ENCODE measurements around the gene FAF2. TPM values are rescaled to one million over a fixed set of nuclear protein-coding genes. Genes with fewer than 3 reads are reported as not detected.
"Not testable (repeated sequence)": the region's sequence is repeated elsewhere in the genome, so short reads cannot be mapped to it uniquely, and the experiment has no call there.

The FAF2 gene
- polyA plus RNA-seq, 4 donors = 6.8 to 48.9 (median 15.4) TPM

- FAIRE-seq (no peak), DNase-seq (no peak)
- Histone ChIP-seq H3K4me3 (ENCODE audit: low read depth in 1 of 3, low read length in 3 of 3) (no peak overlapping the region), H3K27me3 (ENCODE audit: control insufficient read depth in 3 of 3, insufficient read depth in 3 of 3, low read length in 3 of 3) (no peaks in the 10 kb centered on the region), H3K27ac (ENCODE audit: low read depth in 1 of 3, low read length in 2 of 3) (no peak overlapping the region), H3K4me1 (ENCODE audit: control insufficient read depth in 3 of 3, insufficient read depth in 2 of 3, low read depth in 1 of 3, low read length in 2 of 3) (peaks cover 0 to 18% (median 5%) of the 10 kb centered on the region in 3 donors), H3K9me3 (ENCODE audit: control insufficient read depth in 2 of 2, insufficient read depth in 1 of 2, low read depth in 1 of 2, low read length in 1 of 2) (peaks cover 0 to 2% of the 10 kb centered on the region in 2 donors), H3K36me3 (ENCODE audit: control insufficient read depth in 3 of 3, insufficient read depth in 2 of 3, low read depth in 1 of 3, low read length in 3 of 3) (peaks cover 0 to 20% (median 0%) of the 10 kb centered on the region in 3 donors)
- WGBS, 3 donors = 89 to 92% (median 91%) methylated on average over 4 of the region's 4 CpGs
Observed at GRCh38 chr5:176470539-176470938, 22.4 kb downstream of the FAF2 start.

GRCh38 chr5:176471098-176471497 is 22.9 kb downstream of the FAF2 start:
- Histone ChIP-seq H3K27me3 (ENCODE audit: control insufficient read depth in 3 of 3, insufficient read depth in 3 of 3, low read length in 3 of 3) (no peaks in the 10 kb centered on the region), H3K27ac (ENCODE audit: low read depth in 1 of 3, low read length in 2 of 3) (no peak overlapping the region), H3K4me1 (ENCODE audit: control insufficient read depth in 3 of 3, insufficient read depth in 2 of 3, low read depth in 1 of 3, low read length in 2 of 3) (peaks cover 0 to 13% (median 5%) of the 10 kb centered on the region in 3 donors), H3K36me3 (ENCODE audit: control insufficient read depth in 3 of 3, insufficient read depth in 2 of 3, low read depth in 1 of 3, low read length in 3 of 3) (peaks cover 0 to 24% (median 0%) of the 10 kb centered on the region in 3 donors), H3K9me3 (ENCODE audit: control insufficient read depth in 2 of 2, insufficient read depth in 1 of 2, low read depth in 1 of 2, low read length in 1 of 2) (peaks cover 0 to 2% of the 10 kb centered on the region in 2 donors), H3K4me3 (ENCODE audit: low read depth in 1 of 3, low read length in 3 of 3) (no peak overlapping the region)
- no peak for FAIRE-seq
- no peak for DNase-seq
- WGBS, 3 donors = 96 to 100% (median 99%) methylated on average over 2 of the region's 2 CpGs

GRCh38 chr5:176473335-176474006 is 25.3 kb downstream of the FAF2 start:
- Histone ChIP-seq H3K27ac (ENCODE audit: low read depth in 1 of 3, low read length in 2 of 3) (no peak overlapping the region), H3K27me3 (ENCODE audit: control insufficient read depth in 3 of 3, insufficient read depth in 3 of 3, low read length in 3 of 3) (no peaks in the 10 kb centered on the region), H3K36me3 (ENCODE audit: control insufficient read depth in 3 of 3, insufficient read depth in 2 of 3, low read depth in 1 of 3, low read length in 3 of 3) (peaks cover 0 to 26% (median 0%) of the 10 kb centered on the region in 3 donors), H3K9me3 (ENCODE audit: control insufficient read depth in 2 of 2, insufficient read depth in 1 of 2, low read depth in 1 of 2, low read length in 1 of 2) (peaks cover 0 to 2% of the 10 kb centered on the region in 2 donors), H3K4me3 (ENCODE audit: low read depth in 1 of 3, low read length in 3 of 3) (no peak overlapping the region), H3K4me1 (ENCODE audit: control insufficient read depth in 3 of 3, insufficient read depth in 2 of 3, low read depth in 1 of 3, low read length in 2 of 3) (no peaks in the 10 kb centered on the region)
- WGBS, 3 donors = 91 to 97% (median 95%) methylated on average over 7 of the region's 7 CpGs
- no peak for FAIRE-seq
- no peak for DNase-seq

GRCh38 chr5:176474476-176474875 is 26.3 kb downstream of the FAF2 start:
- H3K4me3 ChIP-seq (ENCODE audit: low read depth in 1 of 3, low read length in 3 of 3) = no peak overlapping the region
- peaks cover 0 to 22% (median 0%) of the 10 kb centered on the region in 3 donors for H3K36me3 ChIP-seq (ENCODE audit: control insufficient read depth in 3 of 3, insufficient read depth in 2 of 3, low read depth in 1 of 3, low read length in 3 of 3)
- no peak for FAIRE-seq
- peaks cover 0 to 2% of the 10 kb centered on the region in 2 donors for H3K9me3 ChIP-seq (ENCODE audit: control insufficient read depth in 2 of 2, insufficient read depth in 1 of 2, low read depth in 1 of 2, low read length in 1 of 2)
- no peaks in the 10 kb centered on the region for H3K4me1 ChIP-seq (ENCODE audit: control insufficient read depth in 3 of 3, insufficient read depth in 2 of 3, low read depth in 1 of 3, low read length in 2 of 3)
- H3K27ac ChIP-seq (ENCODE audit: low read depth in 1 of 3, low read length in 2 of 3) = no peak overlapping the region
- DNase-seq = no peak
- H3K27me3 ChIP-seq (ENCODE audit: control insufficient read depth in 3 of 3, insufficient read depth in 3 of 3, low read length in 3 of 3) = no peaks in the 10 kb centered on the region
- 92 to 96% (median 94%) methylated on average over 1 of the region's 1 CpG for WGBS, 3 donors

GRCh38 chr5:176481711-176482110 is 33.5 kb downstream of the FAF2 start:
- WGBS, 3 donors = 88 to 93% (median 93%) methylated on average over 4 of the region's 4 CpGs
- Histone ChIP-seq H3K4me3 (ENCODE audit: low read depth in 1 of 3, low read length in 3 of 3) (no peak overlapping the region), H3K27ac (ENCODE audit: low read depth in 1 of 3, low read length in 2 of 3) (no peak overlapping the region), H3K4me1 (ENCODE audit: control insufficient read depth in 3 of 3, insufficient read depth in 2 of 3, low read depth in 1 of 3, low read length in 2 of 3) (no peaks in the 10 kb centered on the region), H3K36me3 (ENCODE audit: control insufficient read depth in 3 of 3, insufficient read depth in 2 of 3, low read depth in 1 of 3, low read length in 3 of 3) (peaks cover 5 to 39% (median 9%) of the 10 kb centered on the region in 3 donors), H3K9me3 (ENCODE audit: control insufficient read depth in 2 of 2, insufficient read depth in 1 of 2, low read depth in 1 of 2, low read length in 1 of 2) (no peaks in the 10 kb centered on the region), H3K27me3 (ENCODE audit: control insufficient read depth in 3 of 3, insufficient read depth in 3 of 3, low read length in 3 of 3) (no peaks in the 10 kb centered on the region)
- FAIRE-seq (no peak), DNase-seq (no peak)

- Histone ChIP-seq H3K36me3 (ENCODE audit: control insufficient read depth in 3 of 3, insufficient read depth in 2 of 3, low read depth in 1 of 3, low read length in 3 of 3) (peaks cover 5 to 49% (median 13%) of the 10 kb centered on the region in 3 donors), H3K27me3 (ENCODE audit: control insufficient read depth in 3 of 3, insufficient read depth in 3 of 3, low read length in 3 of 3) (no peaks in the 10 kb centered on the region), H3K27ac (ENCODE audit: low read depth in 1 of 3, low read length in 2 of 3) (no peak overlapping the region), H3K9me3 (ENCODE audit: control insufficient read depth in 2 of 2, insufficient read depth in 1 of 2, low read depth in 1 of 2, low read length in 1 of 2) (no peaks in the 10 kb centered on the region), H3K4me3 (ENCODE audit: low read depth in 1 of 3, low read length in 3 of 3) (no peak overlapping the region), H3K4me1 (ENCODE audit: control insufficient read depth in 3 of 3, insufficient read depth in 2 of 3, low read depth in 1 of 3, low read length in 2 of 3) (no peaks in the 10 kb centered on the region)
- DNase-seq (no peak), FAIRE-seq (no peak)
- 49 to 78% (median 78%) methylated on average over 2 of the region's 2 CpGs for WGBS, 3 donors
Observed at GRCh38 chr5:176485176-176485575, 37.0 kb downstream of the FAF2 start.

GRCh38 chr5:176486189-176486757 is 38.1 kb downstream of the FAF2 start:
- Histone ChIP-seq H3K4me3 (ENCODE audit: low read depth in 1 of 3, low read length in 3 of 3) (no peak overlapping the region), H3K27me3 (ENCODE audit: control insufficient read depth in 3 of 3, insufficient read depth in 3 of 3, low read length in 3 of 3) (no peaks in the 10 kb centered on the region), H3K4me1 (ENCODE audit: control insufficient read depth in 3 of 3, insufficient read depth in 2 of 3, low read depth in 1 of 3, low read length in 2 of 3) (no peaks in the 10 kb centered on the region), H3K36me3 (ENCODE audit: control insufficient read depth in 3 of 3, insufficient read depth in 2 of 3, low read depth in 1 of 3, low read length in 3 of 3) (peaks cover 6 to 43% (median 9%) of the 10 kb centered on the region in 3 donors), H3K9me3 (ENCODE audit: control insufficient read depth in 2 of 2, insufficient read depth in 1 of 2, low read depth in 1 of 2, low read length in 1 of 2) (no peaks in the 10 kb centered on the region), H3K27ac (ENCODE audit: low read depth in 1 of 3, low read length in 2 of 3) (no peak overlapping the region)
- WGBS, 3 donors = 83 to 85% (median 84%) methylated on average over 7 of the region's 7 CpGs
- DNase-seq (no peak), FAIRE-seq (no peak)

- not testable (repeated sequence) for H3K27ac ChIP-seq (ENCODE audit: low read depth in 1 of 3, low read length in 2 of 3); H3K27me3 ChIP-seq (ENCODE audit: control insufficient read depth in 3 of 3, insufficient read depth in 3 of 3, low read length in 3 of 3); H3K4me1 ChIP-seq (ENCODE audit: control insufficient read depth in 3 of 3, insufficient read depth in 2 of 3, low read depth in 1 of 3, low read length in 2 of 3); H3K9me3 ChIP-seq (ENCODE audit: control insufficient read depth in 2 of 2, insufficient read depth in 1 of 2, low read depth in 1 of 2, low read length in 1 of 2); FAIRE-seq; DNase-seq; H3K4me3 ChIP-seq (ENCODE audit: low read depth in 1 of 3, low read length in 3 of 3)
- WGBS, 3 donors = 98 to 100% (median 100%) methylated on average over 4 of the region's 4 CpGs
- peaks cover 10 to 41% (median 13%) of the 10 kb centered on the region in 3 donors for H3K36me3 ChIP-seq (ENCODE audit: control insufficient read depth in 3 of 3, insufficient read depth in 2 of 3, low read depth in 1 of 3, low read length in 3 of 3)
Observed at GRCh38 chr5:176487160-176487559, 39.0 kb downstream of the FAF2 start.

Data from small intestine (tissue), 7 donors.